HG03039 (cell line): ENCODE data around the gene CMTM4.
"Not testable (repeated sequence)": the region's sequence is repeated elsewhere in the genome, so short reads cannot be mapped to it uniquely, and the experiment has no call there.

ENCODE experiments used
- ATAC-seq: cut with Tn5 transposase; IDR thresholded peaks from one replicate; pipeline ENCODE4 v1.9.1; 2021; ENCODE audit warnings: mild to moderate bottlenecking, moderate library complexity; ENCODE audit not compliant: unreplicated experiment

The CMTM4 gene

DNA sequence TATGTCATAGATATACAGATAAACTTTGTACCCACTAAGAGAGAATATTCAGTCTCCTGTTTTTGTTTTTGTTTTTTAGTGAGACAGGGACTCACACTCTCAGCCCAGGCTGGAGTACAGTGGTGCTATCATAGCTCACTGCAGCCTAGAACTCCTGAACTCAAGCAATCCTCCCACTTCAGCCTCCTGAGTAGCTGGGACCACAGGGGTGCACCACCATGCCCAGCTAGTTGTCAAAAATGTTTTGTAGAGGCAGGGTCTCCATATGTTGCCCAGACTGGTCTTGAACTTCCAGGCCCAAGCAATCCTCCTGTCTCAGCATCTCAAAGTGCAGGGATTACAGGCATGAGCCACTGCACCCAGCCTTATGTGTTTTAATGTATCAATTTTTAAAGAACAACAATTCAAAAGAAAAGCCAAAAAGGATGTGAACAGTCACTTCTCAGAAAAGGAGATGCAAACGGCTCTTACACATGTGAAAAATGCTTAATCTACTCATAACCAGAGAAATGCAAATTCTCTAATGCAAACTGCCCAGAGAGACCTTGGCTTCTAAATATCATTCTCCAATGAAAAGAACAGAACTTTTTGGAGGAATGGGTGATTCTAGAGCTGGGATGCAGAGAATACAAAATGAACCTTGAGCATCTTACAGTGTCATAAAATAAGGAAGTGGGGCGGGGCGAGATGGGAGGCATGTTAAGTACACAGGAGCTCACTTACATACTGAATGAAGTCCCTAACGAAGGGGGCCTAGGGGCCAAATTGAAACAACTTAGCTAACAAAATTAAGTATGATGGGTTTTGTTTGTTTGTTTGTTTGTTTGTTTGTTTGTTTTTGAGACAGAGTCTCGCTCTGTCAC, 99.3 kb downstream of the CMTM4 start:
- no peak for ATAC-seq

- not testable (repeated sequence) for ATAC-seq
Observed at GRCh38 chr16:66596559-66596958, 100.0 kb downstream of the CMTM4 start.

DNA sequence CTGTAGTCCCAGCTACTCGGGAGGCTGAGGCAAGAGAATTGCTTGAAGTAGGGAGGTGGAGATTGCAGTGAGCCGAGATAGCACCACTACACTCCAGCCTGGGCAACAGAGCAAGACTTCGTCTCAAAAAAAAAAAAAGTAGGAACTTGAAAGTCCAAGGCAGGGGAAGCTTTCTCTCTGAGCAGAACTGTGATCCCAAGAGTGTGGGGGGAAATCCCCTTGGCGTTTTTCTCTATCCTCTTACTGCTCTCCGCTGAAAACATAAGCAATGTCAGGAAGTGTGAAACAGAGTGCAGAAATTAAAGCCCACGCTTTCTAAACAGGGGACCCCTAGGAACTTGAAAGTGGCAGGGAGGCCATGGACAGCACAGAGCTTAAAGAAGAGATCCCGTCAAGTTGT, 101.8 kb downstream of the CMTM4 start:
- no peak for ATAC-seq

GRCh38 chr16:66592814-66593213, 103.7 kb downstream of the CMTM4 start:
- no peak for ATAC-seq

DNA sequence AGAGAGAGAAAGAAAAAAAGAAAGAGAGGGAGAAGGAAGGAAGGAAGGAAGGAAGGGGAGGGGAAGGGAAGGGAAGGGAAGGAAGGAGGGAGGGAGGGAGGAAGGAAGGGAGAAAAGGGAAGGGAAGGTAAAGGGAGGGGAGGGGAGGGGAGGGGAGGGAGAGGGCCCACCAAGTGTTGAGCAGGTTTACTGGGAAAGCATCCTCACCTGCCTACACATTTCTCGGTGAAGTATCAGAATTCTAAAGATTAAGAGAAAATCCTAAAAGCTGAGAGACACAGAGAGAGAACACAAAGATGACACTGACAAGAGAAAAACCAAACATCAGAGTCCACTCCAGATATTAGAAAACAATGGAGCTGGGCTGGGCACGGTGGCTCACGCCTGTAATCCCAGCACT, 104.3 kb downstream of the CMTM4 start:
- no peak for ATAC-seq

DNA sequence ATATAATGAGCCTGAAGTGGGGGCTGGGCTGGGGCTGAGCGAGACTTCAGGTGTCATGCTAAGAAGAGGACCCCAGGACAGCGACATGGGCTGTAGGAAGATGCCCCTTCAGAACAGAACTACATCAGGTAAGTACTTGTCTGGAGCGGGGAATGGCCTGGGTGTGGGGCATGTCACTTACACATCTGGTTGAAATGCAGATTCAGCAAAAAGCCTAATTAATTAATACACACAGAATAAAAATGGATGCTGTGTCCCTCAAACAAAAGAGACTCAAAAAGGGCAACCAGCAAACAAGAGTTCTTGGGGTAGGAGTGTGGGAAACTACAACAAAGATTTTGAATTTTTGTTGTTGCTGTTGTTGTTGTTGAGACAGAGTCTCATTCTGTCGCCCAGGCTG, 105.5 kb downstream of the CMTM4 start:
- no peak for ATAC-seq

- ATAC-seq, result no peak
Observed at GRCh38 chr16:66590322-66590721, 106.2 kb downstream of the CMTM4 start.

DNA sequence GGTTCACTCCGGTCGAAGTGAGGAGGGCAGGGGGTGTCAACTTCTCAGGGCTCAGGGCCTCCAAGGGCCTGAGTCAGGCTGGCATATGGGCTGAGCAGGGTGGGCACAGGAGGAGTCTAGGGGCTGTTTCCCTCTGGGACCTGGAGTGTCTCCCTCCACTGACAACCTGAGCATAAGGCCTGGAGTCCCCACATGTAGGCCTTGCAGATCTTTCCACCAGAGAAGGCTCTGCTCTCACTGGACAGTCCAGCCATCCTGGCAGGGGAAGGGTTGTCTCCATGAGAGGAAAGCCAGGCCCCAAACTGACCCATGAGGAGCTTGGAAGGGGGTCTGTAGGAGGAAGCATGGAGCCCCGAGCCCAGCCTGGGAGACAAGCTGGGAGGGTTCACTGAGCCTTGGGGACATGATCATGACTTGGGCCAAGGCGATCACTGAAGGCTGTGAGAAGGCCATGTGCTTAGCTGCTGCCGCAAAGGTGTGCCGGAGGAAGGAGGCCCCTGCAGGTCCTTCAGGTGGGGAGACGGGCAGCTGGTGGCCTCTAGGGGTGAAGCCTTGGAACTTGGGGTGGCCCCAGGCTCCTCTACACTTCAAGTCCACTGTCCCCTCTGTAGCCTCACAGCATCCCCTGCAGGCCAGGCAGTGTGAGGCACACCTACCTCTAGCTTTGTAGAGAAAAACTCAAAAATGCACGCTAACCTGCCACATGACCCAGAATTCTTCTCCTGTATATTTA, 107.4 kb downstream of the CMTM4 start:
- ATAC-seq, result no peak

DNA sequence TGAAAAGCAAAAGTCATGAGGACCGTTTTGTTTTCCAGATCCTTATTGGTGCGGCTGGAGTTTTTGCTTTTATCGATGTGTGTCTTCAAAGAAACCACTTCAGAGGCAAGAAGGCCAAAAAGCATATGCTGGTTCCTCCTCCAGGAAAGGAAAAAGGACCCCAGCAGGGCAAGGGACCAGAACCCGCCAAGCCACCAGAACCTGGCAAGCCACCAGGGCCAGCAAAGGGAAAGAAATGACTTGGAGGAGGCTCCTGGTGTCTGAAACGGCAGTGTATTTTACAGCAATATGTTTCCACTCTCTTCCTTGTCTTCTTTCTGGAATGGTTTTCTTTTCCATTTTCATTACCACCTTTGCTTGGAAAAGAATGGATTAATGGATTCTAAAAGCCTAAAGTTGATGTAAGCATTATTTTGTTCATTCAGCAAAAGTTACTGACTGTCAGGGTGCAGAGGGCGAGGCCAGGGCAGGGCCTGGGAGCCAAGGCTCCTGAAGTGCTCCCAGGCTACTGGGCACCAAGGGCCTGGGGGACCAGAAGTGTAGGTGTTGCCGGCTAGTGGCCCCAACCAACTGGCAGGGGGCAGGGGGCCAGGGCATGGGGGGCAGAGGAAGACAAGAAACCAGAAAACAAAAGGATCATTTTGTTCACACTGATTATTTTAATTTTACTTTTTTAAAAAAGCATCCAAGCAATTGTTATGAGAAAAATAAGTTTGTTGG, 108.5 kb downstream of the CMTM4 start:
- ATAC-seq, result no peak

DNA sequence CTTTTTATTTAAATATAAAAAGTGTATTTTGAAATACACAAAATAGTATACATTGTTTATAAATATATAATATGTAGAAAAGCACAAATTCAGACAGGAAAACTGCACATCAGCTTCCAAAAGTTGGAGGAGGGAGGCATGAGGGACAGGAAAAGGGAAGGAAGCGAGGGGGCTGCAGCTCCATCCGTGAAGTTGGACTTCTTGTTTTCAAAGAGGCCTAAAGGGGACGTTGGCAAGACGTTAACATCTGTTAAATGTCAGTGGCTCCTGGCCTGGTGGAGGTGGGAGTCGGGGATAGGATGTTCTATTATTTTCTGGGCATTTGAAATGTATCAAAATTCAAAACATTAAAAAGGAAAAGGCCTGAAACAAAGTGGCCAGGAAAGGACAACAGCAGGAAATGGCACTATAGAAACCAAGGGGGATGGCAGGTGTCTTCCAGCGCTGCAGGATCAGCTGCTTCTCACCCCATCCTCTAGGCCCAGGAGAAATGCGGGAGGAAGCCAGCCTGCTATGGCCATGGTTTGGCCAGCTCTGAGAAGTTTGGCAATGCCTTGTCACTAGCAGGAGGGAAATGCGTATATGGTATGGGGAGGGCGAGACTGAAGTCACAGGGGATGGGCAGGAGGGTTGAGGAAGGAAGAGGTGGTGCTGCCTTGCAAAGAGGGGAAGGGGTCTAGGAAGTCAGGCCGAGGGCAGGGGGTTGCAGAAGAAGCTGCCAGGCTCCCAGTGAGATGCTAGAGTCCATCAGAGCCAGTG, 110.9 kb downstream of the CMTM4 start:
- no peak for ATAC-seq

DNA sequence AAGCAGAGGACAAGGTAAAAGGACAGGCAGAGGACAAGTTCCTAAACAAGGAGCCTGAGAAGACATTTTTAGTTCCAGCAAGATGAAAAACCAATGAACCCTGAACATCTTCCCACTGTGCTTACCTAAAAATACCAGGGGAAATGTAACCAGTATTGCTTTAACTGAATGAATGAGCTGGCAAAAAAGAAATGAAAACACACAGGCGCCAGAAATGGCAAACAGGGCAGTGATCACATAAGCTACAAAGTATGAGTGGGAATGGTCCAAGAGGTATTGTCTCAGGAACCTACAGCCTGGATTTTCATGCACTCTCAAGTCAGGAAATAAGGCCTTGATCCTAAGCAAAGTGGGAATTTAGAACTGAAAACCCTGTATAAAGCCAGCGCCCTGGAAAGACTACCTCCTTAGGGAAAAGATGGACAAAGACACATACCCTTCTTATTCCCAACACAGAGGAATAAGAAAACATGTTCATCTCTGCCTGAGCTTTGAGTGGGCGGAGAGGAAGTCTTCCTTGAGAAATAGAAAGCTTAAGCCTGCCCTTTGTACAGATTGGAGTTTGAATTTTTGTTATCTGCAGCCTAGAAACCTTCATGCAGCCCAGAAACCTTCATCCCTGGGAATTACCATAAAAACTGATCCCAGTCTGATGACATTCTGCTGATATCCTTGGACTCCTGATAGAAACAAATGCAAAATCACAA, 115.1 kb downstream of the CMTM4 start:
- no peak for ATAC-seq

GRCh38 chr16:66580605-66581209, 115.8 kb downstream of the CMTM4 start:
- no peak for ATAC-seq

DNA sequence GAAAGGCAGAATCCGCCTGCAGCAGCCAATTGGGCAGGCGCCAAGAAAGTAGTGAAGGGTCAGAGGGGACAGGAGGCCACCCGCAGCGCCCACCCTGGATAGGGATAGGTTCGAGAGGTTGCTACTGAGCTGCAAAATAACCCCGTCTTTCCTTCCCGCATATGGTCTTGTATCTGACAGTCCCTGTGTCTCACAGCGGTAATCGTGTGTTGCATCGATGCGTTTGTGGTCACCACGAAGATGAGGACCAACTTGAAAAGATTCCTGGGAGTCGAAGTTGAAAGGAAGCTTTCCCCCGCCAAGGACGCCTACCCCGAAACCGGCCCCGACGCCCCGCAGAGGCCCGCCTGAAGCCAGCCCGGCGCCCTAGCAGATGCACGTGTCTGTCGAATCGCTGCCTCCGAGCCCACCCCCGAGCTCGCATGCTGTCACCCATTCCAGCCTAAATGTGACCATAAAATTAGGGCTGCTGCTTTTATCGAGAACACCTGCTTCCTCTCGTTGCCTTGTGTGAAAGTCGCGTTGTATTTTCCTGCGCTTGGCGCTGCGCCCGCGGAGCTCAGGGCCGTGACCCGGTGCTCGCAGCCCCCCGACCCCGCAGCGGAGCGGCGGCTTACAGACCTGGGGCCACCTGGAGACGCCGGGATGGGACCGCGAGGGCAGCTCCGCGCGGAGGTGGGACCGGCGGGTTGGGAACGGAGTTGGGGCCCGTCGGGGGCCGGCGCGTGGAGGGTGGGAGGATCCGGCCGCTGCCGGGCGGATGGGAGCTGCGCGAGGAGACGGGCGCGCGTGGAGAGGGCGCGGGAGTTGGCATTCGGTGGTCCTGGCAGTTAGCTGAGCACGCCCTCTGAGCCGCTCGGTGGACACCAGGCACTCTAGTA, 117.7 kb downstream of the CMTM4 start, which contains the start of gene CMTM2:
CMTM2 (plus strand) TSS at position 813 of the 881 bp plus-strand sequence. CDS start 145 bp downstream, outside the sequence.
- ATAC-seq, result no peak

- ATAC-seq, result no peak
Observed at GRCh38 chr16:66576296-66576695, 120.2 kb downstream of the CMTM4 start.

- no peak for ATAC-seq
Observed at GRCh38 chr16:66575060-66575459, 121.5 kb downstream of the CMTM4 start.

DNA sequence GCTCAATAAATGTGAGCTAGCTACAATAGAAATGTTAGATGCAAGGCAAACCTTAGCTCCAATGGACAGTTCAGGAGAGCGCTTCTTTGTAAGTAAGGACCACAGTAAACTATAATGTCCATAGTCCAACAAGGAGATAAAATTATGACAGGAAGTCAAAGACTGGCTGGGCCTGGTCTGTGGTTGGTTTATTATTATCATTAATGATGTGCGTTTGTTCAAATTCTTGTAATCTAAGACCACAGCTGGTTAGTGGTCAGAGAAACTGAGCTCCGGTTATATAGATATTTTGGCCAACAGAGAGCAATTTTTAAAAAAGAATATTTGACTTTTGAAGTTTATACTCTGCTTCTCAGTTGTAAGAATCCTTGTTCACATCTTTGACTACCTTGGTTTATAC, 122.0 kb downstream of the CMTM4 start:
- ATAC-seq, result no peak

DNA sequence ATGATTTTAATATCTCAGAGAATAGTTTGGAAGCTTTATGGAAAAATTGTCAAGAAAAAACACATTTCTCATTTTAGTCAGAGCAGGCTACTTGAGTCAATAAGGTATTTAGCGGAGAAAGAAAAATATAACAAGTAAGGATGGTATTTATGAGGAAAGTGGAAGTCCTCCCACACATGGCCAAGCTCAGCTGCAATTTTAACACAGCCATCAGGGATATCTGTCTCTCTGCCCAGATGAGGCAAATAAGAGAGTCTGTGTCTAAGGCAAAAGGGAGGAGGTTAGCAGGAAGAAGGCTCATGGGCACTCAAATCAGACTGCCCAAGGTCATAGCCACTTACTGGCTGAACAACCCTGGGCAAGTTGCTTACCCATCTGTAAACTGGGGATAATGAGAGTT, 122.5 kb downstream of the CMTM4 start:
- no peak for ATAC-seq

GRCh38 chr16:66572356-66572755, 124.2 kb downstream of the CMTM4 start:
- ATAC-seq, result no peak
